ENCODE results near the gene TFDP3.

DNA sequence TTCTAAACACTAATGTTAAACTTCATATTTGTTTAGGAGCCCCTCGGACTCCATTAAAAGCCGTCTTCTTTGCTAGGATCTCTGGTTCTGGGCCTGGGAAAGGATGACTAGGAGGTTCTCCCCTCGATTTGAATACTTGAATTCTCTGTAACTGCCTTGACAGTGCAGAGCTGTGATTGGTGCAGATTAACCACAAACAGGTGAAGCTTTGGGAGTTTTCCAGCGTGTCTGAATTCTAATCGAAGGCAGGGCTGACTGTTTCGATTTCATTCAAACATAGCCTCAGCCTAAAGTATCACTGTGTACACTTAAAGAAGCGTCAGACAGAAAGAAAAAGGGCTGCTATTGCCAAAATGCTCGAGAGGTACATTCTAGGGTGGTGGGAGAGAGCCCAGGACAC is 29.0 kb downstream of the TFDP3 start:
- TF ChIP-seq, protein P1, sequence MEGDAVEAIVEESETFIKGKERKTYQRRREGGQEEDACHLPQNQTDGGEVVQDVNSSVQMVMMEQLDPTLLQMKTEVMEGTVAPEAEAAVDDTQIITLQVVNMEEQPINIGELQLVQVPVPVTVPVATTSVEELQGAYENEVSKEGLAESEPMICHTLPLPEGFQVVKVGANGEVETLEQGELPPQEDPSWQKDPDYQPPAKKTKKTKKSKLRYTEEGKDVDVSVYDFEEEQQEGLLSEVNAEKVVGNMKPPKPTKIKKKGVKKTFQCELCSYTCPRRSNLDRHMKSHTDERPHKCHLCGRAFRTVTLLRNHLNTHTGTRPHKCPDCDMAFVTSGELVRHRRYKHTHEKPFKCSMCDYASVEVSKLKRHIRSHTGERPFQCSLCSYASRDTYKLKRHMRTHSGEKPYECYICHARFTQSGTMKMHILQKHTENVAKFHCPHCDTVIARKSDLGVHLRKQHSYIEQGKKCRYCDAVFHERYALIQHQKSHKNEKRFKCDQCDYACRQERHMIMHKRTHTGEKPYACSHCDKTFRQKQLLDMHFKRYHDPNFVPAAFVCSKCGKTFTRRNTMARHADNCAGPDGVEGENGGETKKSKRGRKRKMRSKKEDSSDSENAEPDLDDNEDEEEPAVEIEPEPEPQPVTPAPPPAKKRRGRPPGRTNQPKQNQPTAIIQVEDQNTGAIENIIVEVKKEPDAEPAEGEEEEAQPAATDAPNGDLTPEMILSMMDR (IDR thresholded peaks at IDR 0.05): no peak
- no peak for TF ChIP-seq POLR2A (IDR thresholded peaks at IDR 0.05)

Measured in testis (tissue), 2 donors.